ENCODE measurements around the gene ELMO1.

ELMO1 gene

GRCh38 chr7:37093257-37093656, 355.4 kb downstream of the ELMO1 start:
- DNase-seq = no peak
- ATAC-seq = no peak

DNA sequence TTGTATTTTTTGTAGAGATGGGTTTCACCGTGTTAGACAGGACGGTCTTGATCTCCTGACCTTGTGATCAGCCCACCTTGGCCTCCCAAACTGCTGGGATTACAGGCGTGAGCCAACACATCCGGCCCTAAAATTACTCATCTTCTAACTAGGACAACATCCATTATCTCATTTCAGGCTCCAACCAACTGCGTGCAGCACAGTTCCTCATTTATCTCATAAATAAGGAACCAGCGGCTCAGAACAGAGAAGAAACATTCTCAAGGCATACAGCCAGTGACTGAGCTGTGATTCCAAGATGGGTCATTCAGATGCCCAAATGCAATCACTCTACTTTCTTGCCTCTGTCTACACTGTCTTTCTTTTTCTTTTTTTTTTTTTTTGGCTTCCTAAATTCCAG, 356.1 kb downstream of the ELMO1 start:
- DNase-seq = no peak
- ATAC-seq = no peak

DNA sequence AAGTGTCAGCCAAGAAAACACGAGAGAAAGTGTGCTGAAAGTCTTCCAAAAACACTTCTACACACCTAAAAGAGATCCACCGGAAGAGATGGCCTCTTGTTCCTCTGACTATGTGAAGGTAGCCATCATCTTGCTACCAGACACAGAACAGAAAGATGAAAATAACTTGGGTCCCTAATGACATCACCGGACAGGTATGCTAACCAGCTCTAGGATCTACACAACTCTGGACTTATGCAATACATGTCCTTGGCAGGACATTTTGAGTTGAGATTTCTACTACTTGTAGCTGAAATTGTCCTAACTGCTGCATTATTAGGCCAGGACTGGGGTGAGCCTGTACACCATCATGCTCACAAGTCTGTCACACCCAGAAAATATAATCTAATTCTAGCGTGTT, 358.7 kb downstream of the ELMO1 start:
- no peak for ATAC-seq
- no peak for DNase-seq

- no peak for ATAC-seq
- no peak for DNase-seq
These were observed 363.1 kb downstream of the ELMO1 start for GRCh38 chr7:37085600-37085999.

DNA sequence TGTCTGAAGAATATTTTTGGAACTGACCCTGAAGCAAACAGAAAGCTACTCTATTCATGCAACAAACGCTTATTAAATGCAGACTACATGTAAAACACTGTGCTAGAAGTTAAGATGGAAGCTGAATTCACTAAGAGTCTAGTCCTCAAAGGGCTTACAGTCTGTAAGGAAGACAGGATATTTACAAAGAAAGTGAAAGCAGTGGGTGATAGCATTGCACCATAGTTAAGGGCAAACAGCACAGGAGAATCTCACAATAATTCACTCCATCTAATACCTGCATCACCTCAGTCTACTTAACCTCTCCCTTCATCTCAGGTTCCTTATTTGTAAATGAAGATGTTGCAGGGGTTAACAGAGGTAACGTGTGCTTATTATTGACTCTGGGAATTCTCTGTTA, 364.4 kb downstream of the ELMO1 start:
- DNase-seq (no peak), ATAC-seq (no peak)

GRCh38 chr7:37083311-37084096, 365.2 kb downstream of the ELMO1 start:
- ATAC-seq = no peak
- no peak for DNase-seq

DNA sequence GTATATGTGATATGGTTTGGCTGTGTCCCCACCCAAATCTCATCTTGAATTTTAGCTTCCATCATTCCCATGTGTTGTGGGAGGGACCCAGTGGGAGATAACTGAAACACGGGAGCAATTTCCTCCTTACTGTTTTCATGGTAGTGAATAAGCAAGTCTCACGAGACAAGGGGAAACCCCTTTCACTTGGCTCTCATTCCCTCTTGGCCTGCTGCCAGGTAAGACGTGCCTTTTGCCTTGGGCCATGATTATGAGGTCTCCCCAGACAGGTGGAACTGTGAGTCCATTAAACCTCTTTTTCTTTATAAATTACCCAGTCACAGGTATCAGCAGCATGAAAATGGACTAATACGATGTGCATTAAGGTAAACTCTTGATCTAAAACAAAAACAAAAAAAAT, 367.2 kb downstream of the ELMO1 start:
- peak; percentile 60 for DNase-seq
- ATAC-seq = no peak

DNA sequence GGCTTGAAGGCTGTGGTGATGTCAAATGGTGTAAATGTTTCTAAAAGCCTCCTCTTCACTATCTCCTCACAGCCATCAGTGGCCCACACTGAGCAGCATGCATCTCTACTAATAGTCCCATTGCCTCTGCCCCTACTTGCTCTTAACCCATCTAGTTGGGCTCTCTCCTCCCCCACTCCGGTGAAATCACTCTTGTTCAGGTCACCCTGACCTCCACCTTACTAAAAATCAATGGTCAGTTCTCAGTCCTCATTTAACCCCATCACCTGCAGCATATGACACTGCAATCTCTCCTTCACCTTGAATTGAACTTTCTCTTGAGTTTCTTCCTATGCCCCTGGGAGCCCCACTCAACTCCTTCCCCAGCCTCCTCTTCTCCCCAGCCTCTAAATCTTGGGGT, 369.2 kb downstream of the ELMO1 start:
- ATAC-seq = no peak

DNA sequence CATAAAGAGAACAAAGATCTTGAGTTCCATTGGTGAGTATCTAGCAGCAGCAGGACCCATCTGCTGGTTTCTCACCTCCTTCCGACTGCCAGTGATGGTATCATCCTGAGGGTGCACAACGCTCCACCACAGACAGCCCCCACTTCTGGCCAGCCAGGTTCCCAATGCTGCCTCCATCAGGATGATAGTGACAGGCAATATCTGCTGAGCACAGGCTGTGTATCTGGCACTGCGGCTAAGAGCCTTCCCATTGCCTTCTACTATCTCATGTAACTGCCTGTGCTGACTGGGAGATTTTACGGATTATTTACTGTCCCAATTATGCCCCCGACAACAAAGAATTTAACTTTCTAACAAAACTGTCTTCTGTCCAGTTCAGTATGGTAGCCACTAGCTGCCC, 372.0 kb downstream of the ELMO1 start:
- ATAC-seq (no peak), DNase-seq (no peak)

More for the DNA sequence above, 369.2 kb downstream of the ELMO1 start:
- DNase-seq = no peak

DNA sequence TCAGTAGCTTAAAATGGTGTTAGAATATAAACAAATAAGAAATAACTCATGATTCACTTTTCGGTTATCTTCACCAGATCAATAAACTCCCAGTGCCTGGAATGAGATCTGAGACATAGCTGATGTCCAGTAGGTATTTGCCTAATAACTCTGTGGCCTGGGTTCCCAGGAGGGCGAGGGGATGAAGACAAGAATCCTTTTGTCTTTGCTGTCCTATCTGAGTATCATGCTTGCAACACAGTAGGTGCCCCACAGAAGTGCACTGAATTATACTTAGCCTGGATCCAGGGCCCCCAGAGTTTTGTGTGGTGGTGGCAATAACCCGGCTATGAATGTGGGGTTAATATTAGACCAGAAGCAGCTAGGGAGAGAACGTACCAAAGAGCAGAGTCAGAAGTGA, 374.3 kb downstream of the ELMO1 start:
- ATAC-seq = no peak
- DNase-seq = no peak

DNA sequence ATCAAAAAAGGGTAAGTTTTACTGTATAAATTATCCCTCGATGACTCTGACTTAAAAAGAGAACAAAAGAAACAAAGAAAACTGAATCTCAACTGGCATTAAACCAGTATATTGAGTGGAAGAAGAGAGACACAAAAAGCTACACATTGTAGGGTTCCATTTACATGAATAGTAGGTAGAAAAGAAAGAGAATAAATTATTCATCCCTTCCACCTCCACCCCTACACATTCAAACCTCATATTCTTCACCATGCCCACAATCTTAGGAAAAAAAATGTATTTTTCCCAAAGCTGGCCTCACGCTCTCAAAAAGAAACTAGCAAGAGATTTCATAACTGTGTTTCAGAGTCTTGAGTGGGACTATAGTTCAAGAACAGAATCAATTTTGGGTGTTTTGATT, 377.5 kb downstream of the ELMO1 start:
- no peak for DNase-seq
- ATAC-seq = peak; percentile 85

DNA sequence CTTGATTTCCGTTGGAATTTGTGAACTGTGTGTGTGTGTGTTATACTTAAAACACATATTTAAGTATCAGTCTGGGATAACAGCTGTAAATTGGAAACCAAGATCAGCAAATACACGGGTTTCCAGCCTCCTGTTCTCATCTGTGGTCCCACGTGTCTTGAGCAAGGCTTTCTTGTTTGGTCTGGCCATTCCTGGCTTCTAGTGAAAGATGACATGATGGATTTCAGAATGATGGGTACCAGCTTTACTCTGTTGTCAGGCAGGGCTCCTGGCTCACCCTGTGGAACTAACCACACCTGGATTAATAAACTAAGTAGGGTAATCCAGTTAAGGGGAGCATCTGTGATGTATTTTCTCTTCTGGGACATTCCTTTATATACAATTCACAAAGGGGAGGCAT, 378.2 kb downstream of the ELMO1 start:
- ATAC-seq (no peak), DNase-seq (no peak)

GRCh38 chr7:37070031-37070430, 378.6 kb downstream of the ELMO1 start:
- ATAC-seq (no peak), DNase-seq (no peak)

DNA sequence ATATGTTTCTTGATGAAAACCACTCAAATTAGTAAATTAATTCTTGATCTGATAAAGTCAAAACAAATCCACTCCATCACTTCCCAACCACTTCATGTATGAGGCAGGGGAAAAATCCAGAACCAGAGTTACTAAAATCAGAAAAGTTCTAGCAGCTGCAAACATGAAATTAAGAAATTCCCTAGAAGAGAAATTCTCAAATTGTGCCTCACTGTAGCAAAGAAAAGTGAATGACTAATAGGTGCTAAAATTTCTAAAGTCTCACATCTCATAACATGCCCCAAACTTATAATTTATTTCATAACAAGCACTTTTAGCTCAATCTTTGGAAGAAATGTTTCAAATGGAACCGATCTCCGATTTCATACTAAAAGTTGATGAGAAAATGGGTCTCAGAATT, 379.3 kb downstream of the ELMO1 start:
- DNase-seq (no peak), ATAC-seq (no peak)

- ATAC-seq = no peak
- no peak for DNase-seq
These were observed 379.8 kb downstream of the ELMO1 start for GRCh38 chr7:37068902-37069301.

DNA sequence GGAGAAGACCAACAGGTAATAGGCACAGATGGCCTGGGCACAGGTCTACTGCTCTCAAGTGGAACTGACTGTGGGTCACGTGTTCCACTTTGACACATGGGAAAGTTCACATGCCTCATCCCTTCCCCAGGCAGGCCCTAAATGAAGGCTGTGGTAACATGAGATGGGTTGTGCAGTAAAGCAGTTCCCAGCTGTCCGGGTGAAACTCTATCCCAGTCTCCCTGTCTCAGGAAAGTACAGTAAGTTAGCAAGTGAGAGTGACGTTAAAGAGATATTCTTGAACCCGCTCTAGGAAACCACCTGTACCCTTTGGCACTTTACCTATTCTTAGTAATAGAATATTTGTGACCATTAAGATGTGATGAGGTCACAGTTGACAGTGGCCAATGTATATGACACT, 380.6 kb downstream of the ELMO1 start:
- no peak for DNase-seq
- no peak for ATAC-seq

- DNase-seq (peak; percentile 35), ATAC-seq (peak; percentile 88)
These were observed 382.8 kb downstream of the ELMO1 start for GRCh38 chr7:37065779-37066271.

DNA sequence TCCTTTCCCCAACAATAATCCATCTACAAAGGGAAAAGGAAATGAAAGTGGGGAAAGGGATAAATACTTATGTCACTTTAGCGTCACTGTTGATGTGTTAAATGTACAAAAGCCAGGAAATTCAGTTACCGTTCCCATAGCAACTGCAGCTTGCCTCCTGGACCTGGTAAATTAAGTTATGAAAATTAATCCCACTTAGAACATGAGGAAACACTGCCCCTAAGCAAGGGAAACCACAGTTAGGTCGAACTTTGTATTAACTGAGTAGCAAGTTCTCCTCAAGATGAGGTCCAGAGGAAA, 386.2 kb downstream of the ELMO1 start:
- ATAC-seq (no peak), DNase-seq (no peak)

DNA sequence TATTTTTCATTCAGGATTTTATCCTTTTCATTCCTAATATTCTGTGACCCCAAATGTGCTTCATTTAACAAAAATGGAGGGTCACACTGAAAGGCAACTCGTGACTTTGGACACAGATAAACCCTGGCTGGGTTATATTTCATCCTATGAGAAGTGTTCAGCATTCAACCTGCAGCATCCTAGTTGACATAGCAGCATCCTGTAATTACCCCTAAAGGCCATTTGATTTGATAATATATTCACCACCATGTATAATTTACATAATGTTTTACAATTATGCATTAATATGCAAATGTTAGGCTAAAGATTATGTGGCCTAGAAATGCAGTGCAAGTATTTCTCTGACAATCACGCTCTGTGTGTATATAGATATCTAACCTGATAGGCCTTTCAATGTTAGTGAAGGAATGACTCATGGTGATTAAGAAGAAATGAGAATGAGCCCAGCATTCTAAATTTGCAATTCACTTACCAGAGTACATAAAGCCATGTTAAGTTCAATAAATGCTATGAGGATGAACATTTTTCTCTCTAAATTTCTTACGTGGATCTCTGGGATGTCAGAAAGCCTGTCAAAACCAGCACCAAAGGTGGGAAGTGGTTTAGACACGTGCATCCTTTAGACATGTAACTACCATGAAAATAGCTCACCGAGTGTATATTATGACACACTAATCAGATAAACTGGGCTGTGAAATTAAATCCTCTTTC, 386.7 kb downstream of the ELMO1 start:
- ATAC-seq (no peak), DNase-seq (no peak)

DNA sequence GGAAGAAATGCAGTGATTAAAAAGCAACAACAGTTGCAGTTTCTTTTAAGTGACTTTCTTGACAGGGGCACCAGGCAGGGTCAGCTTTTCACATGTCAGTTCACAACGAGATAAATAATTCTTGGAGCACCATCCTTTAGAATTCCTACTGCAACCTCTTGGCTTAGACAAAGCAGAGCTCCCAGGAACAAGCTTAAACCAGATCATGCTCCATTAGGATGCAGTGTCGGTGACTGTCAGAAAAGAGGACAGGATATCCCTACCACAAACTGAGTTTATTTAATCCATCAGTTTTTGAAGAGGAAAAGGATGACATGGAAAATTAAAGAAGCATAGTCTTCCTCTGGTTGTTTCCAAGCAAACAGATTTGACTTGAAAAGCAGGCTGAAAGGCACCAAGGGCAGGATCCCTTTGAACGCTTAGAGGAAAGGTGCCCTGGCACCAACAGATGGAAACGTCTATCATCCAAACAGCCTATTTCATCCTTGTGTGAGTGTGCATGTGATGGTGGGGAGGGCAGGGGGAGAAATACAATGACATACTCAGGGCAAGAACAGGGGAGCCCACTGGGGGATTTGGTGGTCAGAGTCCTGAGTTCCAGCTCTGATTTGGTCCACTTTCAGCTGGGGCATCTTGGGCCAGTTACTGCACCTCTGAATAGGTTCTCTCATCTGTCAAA, 392.3 kb downstream of the ELMO1 start:
- DNase-seq (no peak), ATAC-seq (no peak)

DNA sequence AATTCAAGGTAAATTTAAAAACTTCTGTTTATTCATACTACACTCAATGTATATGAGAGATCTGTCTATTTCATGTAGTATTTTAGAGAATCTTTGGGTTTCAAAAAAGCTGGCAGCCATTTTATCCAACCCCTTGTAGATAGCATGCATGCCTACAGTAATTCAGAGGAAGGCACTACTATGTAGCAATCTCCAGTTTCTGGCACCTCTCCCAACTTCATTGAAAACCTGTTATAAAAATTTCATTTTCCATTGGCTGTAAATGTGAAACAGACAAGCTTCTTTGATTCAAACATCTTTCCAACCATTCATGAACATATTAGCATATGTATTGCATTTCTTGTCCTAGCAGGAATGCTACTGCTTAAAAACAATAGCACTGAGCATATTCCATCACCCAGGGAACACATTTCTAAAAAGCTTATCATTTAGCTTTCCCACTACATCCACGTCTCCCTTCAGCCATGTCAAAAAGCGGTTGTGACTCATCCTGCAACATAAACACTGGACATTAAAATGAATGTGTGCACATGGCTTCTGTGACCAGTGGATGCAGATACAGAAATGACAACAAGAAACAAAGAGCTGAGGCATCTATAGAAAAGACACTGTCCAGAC, 393.9 kb downstream of the ELMO1 start:
- no peak for DNase-seq
- ATAC-seq = no peak

DNA sequence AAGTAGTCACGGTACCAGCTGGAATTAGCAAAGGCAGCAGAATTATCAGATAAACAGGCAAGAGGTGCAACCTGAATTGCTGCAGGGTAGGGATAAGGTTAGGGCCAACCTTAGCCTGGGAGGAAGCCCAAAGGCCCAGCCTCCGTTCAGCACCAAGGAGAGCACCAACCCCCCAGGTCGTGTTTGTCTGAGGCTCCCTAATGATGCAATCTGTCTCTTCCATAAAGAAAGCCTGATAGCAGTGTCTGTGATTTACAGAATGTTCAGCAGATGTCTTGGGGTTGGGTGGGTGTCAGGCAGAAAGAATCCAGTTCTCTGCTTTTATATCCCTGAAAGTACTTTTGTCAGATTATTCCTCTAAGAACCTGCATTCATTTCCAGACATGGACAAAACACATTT, 396.0 kb downstream of the ELMO1 start:
- peak; percentile 18 for DNase-seq
- no peak for ATAC-seq

- DNase-seq = no peak
- ATAC-seq = no peak
These were observed 397.9 kb downstream of the ELMO1 start for GRCh38 chr7:37050801-37051200.
